Suprapubic skin (tissue), 4 donors: ENCODE data around the gene CLSTN3.

ENCODE experiments used
- EP300 ChIP-seq: sonication (generic); formaldehyde crosslinking; IDR thresholded peaks from one replicate; pipeline ENCODE4 v1.6.1; 2017; ENCODE audit warnings: antibody characterized with exemption
- POLR2A ChIP-seq, 2 donors: fragments of 450-650 bp; IDR thresholded peaks; one replicate each; pipeline ENCODE4 v1.6.1; 2017; ENCODE audit warnings: antibody characterized with exemption in 2 of 2, mild to moderate bottlenecking in 2 of 2, moderate library complexity in 2 of 2
- POLR2AphosphoS5 ChIP-seq, 3 donors: sonication (generic); formaldehyde crosslinking; IDR thresholded peaks; one replicate each; pipeline ENCODE4 v1.6.1; 2017; ENCODE audit warnings: antibody characterized with exemption in 3 of 3
- TF ChIP-seq, protein P1 (sequence below), 2 donors: fragments of 200-600 bp in 1 of 2; fragments of 450-650 bp in 1 of 2; sonication (generic) in 1 of 2; IDR thresholded peaks; one replicate each; pipeline ENCODE4 v1.5.1; 2016 to 2019; ENCODE audit warnings: antibody characterized with exemption in 2 of 2, mild to moderate bottlenecking in 1 of 2, moderate library complexity in 1 of 2

DNA sequence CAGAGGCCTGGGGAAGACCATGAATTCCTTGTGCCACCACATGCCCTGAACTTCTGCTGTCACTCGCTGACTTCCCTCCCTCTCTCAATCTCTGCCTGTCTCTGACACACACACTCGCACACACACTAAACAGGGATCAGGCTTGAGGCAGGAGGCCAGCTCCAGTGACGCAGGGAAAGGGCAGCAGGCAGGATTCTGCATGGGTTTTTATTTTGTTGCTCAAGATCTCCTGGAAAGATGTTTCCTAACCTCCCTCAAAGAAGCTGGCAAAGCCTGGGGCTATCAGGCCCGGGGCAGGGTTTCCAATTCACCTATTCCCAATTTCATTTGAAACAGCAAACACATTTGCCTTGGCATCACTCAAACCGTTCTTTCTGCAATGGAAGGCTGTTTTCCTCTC, 31.6 kb downstream of the CLSTN3 start:
- TF ChIP-seq, protein P1, sequence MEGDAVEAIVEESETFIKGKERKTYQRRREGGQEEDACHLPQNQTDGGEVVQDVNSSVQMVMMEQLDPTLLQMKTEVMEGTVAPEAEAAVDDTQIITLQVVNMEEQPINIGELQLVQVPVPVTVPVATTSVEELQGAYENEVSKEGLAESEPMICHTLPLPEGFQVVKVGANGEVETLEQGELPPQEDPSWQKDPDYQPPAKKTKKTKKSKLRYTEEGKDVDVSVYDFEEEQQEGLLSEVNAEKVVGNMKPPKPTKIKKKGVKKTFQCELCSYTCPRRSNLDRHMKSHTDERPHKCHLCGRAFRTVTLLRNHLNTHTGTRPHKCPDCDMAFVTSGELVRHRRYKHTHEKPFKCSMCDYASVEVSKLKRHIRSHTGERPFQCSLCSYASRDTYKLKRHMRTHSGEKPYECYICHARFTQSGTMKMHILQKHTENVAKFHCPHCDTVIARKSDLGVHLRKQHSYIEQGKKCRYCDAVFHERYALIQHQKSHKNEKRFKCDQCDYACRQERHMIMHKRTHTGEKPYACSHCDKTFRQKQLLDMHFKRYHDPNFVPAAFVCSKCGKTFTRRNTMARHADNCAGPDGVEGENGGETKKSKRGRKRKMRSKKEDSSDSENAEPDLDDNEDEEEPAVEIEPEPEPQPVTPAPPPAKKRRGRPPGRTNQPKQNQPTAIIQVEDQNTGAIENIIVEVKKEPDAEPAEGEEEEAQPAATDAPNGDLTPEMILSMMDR (IDR thresholded peaks at IDR 0.05) = no peak
- no peak for TF ChIP-seq POLR2A (IDR thresholded peaks at IDR 0.05)
- TF ChIP-seq EP300 = no peak
- no peak for TF ChIP-seq POLR2AphosphoS5 (IDR thresholded peaks at IDR 0.05)
